Measurements from ENCODE around the gene CYP2F1.

The CYP2F1 gene

DNA sequence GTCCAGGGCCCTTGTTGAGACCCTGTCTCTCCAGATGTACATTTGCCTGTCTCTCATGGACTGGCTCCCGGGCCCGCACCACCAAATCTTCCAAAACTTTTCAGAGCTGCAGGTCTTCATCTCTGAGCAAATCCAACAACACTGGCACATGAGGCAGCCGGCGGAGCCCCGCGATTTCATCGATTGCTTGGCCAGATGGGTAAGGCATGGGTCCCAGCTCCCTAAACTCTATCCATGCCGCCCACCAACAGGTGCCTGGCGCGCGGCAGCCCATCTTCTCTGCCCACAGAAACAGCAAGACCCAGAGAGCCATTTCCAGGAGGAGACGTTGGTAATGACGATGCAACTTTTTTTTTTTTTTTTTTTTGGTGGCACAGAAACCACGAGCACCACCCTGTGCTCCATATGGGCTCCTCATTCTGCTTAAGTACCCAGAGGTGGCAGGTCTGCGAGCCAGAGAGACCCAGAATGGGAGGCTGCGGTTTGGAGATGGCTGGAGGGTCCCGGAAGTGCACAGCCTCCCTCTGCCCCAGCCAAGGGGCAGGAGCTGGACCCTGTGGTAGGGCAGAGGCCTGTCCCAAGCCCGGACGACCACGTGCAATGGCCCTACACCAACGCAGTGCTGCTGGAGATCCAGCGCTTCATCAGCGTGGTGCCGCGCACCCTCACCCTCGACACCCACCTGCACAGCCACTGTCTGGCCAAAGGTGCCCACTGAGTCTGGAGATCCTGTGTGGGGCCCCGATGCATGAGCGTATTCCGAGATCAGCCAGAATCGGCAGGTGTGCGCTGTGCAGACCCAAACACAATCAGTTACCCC, 22.6 kb downstream of the CYP2F1 start:
- TF ChIP-seq, protein P1, sequence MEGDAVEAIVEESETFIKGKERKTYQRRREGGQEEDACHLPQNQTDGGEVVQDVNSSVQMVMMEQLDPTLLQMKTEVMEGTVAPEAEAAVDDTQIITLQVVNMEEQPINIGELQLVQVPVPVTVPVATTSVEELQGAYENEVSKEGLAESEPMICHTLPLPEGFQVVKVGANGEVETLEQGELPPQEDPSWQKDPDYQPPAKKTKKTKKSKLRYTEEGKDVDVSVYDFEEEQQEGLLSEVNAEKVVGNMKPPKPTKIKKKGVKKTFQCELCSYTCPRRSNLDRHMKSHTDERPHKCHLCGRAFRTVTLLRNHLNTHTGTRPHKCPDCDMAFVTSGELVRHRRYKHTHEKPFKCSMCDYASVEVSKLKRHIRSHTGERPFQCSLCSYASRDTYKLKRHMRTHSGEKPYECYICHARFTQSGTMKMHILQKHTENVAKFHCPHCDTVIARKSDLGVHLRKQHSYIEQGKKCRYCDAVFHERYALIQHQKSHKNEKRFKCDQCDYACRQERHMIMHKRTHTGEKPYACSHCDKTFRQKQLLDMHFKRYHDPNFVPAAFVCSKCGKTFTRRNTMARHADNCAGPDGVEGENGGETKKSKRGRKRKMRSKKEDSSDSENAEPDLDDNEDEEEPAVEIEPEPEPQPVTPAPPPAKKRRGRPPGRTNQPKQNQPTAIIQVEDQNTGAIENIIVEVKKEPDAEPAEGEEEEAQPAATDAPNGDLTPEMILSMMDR (IDR thresholded peaks at IDR 0.05): no peak

DNA sequence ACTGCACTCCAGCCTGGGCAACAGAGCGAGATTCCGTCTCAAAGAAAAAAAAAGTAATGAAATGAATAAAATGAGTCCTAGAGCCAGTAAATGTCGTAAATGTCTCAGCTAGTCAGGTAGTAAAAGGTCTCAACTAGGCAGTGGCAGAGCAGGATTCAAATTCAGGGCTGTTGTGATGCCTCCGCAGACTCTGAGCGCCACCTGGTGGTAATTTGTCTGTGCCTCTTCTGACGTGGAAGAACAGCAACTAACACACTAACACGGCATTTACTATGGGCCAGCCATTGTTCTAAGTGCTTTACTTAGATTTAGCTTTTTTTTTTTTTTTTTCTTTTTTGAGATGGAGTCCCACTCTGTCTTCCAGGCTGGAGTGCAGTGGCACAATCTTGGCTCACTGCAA, 30.2 kb downstream of the CYP2F1 start:
- TF ChIP-seq, protein P1 (IDR thresholded peaks at IDR 0.05): peak; percentile 68

DNA sequence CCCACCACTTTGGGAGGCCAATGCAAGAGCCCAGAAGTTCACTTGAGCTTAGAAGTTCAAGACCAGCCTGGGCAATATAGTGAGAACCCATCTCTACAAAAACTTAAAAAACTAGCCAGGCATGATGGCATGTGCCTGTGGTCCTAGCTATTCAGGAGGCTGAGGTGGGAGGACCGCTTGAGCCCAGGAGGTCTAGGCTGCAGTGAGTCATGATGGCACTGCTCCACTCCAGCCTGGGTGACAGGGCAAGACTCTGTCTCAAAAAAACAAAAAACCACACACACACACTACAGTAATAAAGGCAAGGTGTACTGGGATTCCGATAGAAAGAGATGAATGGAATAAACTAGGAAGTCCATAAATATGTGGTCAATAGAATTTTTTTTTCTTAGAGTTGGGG, 35.6 kb downstream of the CYP2F1 start:
- TF ChIP-seq, protein P1 (IDR thresholded peaks at IDR 0.05): no peak

DNA sequence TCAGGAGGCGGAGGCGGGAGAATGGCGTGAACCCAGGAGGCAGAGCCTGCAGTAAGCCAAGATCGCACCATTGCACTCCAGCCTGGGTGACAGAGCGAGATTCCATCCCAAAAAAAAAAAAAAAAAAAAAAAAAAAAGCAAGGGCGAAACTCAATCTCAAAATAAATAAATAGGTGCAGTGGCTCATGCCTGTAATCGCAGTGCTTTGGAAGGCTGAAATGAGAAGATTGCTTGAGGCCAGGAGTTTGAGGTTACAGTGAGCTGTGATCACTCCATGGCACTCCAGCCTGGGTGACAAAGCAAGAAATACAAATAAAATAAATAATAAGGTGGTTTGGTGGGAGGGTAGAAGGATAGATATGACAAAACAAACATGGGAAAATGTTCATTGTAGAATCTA, 39.8 kb downstream of the CYP2F1 start:
- TF ChIP-seq, protein P1 (IDR thresholded peaks at IDR 0.05): no peak

DNA sequence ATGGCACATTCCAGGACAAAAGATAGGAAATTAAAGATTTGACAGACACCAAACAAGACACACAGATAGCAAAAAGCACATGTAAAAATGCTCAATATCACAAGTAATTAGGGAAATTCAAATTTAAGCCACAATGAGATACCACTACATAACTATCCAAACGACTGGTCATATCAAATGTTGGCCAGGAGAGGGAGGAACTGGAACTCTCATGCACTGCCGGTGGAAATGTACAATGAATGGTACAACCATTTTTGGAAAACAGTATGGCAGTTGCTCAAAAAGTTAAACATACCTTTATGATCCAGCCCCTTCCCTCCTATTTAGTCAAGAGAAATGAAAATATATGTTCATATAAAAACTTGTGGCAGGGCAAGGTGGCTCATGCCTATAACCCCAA, 42.0 kb downstream of the CYP2F1 start:
- TF ChIP-seq, protein P1 (IDR thresholded peaks at IDR 0.05): no peak

DNA sequence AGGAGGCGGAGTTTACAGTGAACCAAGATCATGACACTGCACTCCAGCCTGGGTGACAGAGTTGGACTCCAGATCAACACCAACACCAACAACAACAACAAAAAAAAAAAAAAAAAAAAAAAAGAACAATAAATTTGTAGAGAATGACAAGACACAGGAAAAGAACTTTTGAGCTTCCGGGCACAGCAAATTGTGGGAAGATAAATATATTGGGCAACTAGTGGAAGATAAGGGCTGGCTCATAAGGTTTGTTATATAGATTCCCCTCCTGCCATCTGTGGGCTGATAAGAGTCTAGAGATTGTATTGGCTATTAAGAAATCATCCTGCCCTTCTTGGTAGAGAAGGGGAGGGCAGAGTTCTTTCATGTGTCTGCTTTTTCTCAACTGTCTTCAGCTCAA, 45.6 kb downstream of the CYP2F1 start:
- TF ChIP-seq, protein P1 (IDR thresholded peaks at IDR 0.05): no peak

DNA sequence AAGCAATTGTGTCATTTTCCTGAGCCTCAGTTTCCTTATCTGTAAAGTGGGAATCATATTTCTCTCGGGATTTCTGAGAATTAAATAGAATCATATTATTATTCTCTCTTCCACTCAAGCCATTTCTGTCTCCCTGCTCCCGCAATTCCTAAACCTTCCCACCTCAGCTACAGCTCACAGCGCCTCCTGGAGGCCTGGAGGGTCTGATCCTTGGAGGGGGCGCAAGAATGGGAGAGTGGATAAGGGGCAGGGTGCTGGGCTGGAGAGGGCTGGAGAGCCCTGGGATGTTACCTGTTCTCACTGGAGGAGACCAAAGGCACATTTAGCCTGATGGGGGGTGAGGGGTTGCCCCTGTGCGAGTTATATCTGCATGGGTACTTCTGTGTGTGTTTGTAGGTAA, 47.7 kb downstream of the CYP2F1 start:
- TF ChIP-seq, protein P1 (IDR thresholded peaks at IDR 0.05): no peak
